ENCODE results near the gene GPR62. TPM values are rescaled to one million over a fixed set of nuclear protein-coding genes. Genes with fewer than 3 reads are reported as not detected.

GPR62 gene
- polyA plus RNA-seq, 3 donors: not detected

DNA sequence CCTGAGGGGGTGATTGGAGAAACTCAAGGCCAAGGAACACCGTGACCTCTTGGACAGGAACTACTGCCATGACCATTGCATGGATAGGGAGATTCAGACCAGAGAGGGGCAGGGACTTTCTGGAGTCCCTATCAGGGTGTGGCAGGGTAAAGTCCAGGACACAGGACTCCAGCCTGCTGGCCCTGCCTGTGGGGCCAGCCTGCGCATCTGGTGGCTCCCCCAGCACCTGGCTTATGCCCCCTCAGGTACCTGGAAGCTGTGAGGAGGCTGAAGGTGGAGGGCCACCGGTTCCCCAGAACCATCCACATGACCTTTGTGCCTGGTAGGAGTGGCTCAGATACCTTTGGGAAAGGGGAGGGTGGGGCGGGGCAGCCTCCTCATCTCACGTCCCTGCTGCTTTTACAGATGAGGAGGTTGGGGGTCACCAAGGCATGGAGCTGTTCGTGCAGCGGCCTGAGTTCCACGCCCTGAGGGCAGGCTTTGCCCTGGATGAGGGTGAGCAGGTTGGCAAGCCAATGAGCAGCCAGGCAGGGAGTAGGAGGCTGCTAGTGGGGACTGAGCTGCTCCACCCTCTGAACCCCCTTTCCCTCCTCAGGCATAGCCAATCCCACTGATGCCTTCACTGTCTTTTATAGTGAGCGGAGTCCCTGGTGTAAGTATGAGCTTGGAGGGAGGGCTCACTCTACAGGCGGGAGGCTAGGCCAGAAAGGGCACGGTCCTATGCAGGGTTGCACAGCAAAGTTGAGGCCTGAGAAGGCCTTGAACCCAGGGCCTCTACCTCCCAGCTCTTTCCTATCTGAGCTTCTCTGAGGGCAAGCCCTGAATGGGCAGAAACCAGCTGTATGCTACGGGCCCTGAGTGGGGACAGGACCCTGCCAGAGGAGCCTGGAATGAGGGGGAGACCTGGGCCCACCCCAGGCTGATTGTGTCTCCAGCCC lies 31.1 kb downstream of the GPR62 start:
- H3K79me2 ChIP-seq (ENCODE audit: insufficient read depth, low read length): peaks cover 1% of the 10 kb centered on the region
- Mint-ChIP-seq H3K4me3 (no peak overlapping the region), H3K9me3 (peaks cover 0 to 2% (median 0%) of the 10 kb centered on the region in 7 donors), H3K27me3 (ENCODE audit: low read depth in 3 of 3) (peaks cover 0 to 3% (median 0%) of the 10 kb centered on the region in 3 donors), H3K36me3 (peaks cover 3 to 4% of the 10 kb centered on the region in 2 donors), H3K27ac (peak overlapping the region in 2 of 7 donors; percentile 40 to 73), H3K4me1 (peaks cover 20% of the 10 kb centered on the region)
- no peaks in the 10 kb centered on the region for H3K9me3 ChIP-seq (replicated peaks in 1 of 2; ENCODE audit: control insufficient read depth in 1 of 2, insufficient read depth in 1 of 2, low read length in 2 of 2)
- H3K36me3 ChIP-seq (replicated peaks in 1 of 2; ENCODE audit: control insufficient read depth in 1 of 2, insufficient read depth in 2 of 2, low read length in 2 of 2): peaks cover under 1 to 1% of the 10 kb centered on the region in 2 donors
- H3K4me1 ChIP-seq (ENCODE audit: control insufficient read depth in 1 of 2, insufficient read depth in 2 of 2, low read length in 2 of 2): peaks cover 19 to 25% of the 10 kb centered on the region in 2 donors
- intact Hi-C loops (cut with micrococcal nuclease): no loop called here
- DNase-seq: no peak
- no peak overlapping the region for H3K27ac ChIP-seq (ENCODE audit: low read depth in 1 of 2, low read length in 2 of 2)
- H3K4me2 ChIP-seq (replicated peaks; ENCODE audit: extremely low read depth, low read length, poor library complexity, severe bottlenecking): no peak overlapping the region
- WGBS (ENCODE audit: insufficient coverage): 100% methylated on average over 2 of the region's 12 CpGs
- H3K9ac ChIP-seq (ENCODE audit: insufficient read depth, low read length, poor library complexity, severe bottlenecking): no peak overlapping the region
- TF ChIP-seq CTCF (IDR thresholded peaks at IDR 0.05): no peak
- no peaks in the 10 kb centered on the region for H3K27me3 ChIP-seq (ENCODE audit: control insufficient read depth in 2 of 2, insufficient read depth in 2 of 2, low read length in 2 of 2)
- H4K20me1 ChIP-seq (ENCODE audit: insufficient read depth, low read length): peaks cover 2% of the 10 kb centered on the region
- no peak overlapping the region for H3K4me3 ChIP-seq (replicated peaks in 1 of 3; ENCODE audit: low read depth in 2 of 3, low read length in 3 of 3)
- H2AFZ ChIP-seq (ENCODE audit: insufficient read depth, low read depth, low read length, poor library complexity, severe bottlenecking): no peak overlapping the region

- no peaks in the 10 kb centered on the region for H3K27me3 ChIP-seq (ENCODE audit: control insufficient read depth in 2 of 2, insufficient read depth in 2 of 2, low read length in 2 of 2)
- H3K36me3 ChIP-seq (replicated peaks in 1 of 2; ENCODE audit: control insufficient read depth in 1 of 2, insufficient read depth in 2 of 2, low read length in 2 of 2): peaks cover 13 to 14% of the 10 kb centered on the region in 2 donors
- H3K4me1 ChIP-seq (ENCODE audit: control insufficient read depth in 1 of 2, insufficient read depth in 2 of 2, low read length in 2 of 2): peaks cover 10 to 17% of the 10 kb centered on the region in 2 donors
- no peak overlapping the region for H3K9ac ChIP-seq (ENCODE audit: insufficient read depth, low read length, poor library complexity, severe bottlenecking)
- no peaks in the 10 kb centered on the region for H3K9me3 ChIP-seq (replicated peaks in 1 of 2; ENCODE audit: control insufficient read depth in 1 of 2, insufficient read depth in 1 of 2, low read length in 2 of 2)
- DNase-seq: no peak
- Mint-ChIP-seq H3K27me3 (ENCODE audit: low read depth in 3 of 3) (peaks cover 0 to 2% (median 0%) of the 10 kb centered on the region in 3 donors), H3K36me3 (peaks cover 9 to 16% of the 10 kb centered on the region in 2 donors), H3K4me3 (no peak overlapping the region), H3K4me1 (peaks cover 15% of the 10 kb centered on the region), H3K27ac (peak overlapping the region in 2 of 7 donors; percentile 7 to 11), H3K9me3 (peaks cover 0 to 2% (median 0%) of the 10 kb centered on the region in 7 donors)
- no peak for TF ChIP-seq CTCF (IDR thresholded peaks at IDR 0.05)
- H3K4me2 ChIP-seq (replicated peaks; ENCODE audit: extremely low read depth, low read length, poor library complexity, severe bottlenecking): no peak overlapping the region
- peaks cover 14% of the 10 kb centered on the region for H4K20me1 ChIP-seq (ENCODE audit: insufficient read depth, low read length)
- H3K79me2 ChIP-seq (ENCODE audit: insufficient read depth, low read length): peaks cover 5% of the 10 kb centered on the region
- intact Hi-C loops (cut with micrococcal nuclease): no loop called here
- H2AFZ ChIP-seq (ENCODE audit: insufficient read depth, low read depth, low read length, poor library complexity, severe bottlenecking): no peak overlapping the region
- 96% methylated on average over 5 of the region's 7 CpGs for WGBS (ENCODE audit: insufficient coverage)
- no peak overlapping the region for H3K4me3 ChIP-seq (replicated peaks in 1 of 3; ENCODE audit: low read depth in 2 of 3, low read length in 3 of 3)
- no peak overlapping the region for H3K27ac ChIP-seq (ENCODE audit: low read depth in 1 of 2, low read length in 2 of 2)
Observed at GRCh38 chr3:51987568-51987967, 32.4 kb downstream of the GPR62 start.
